Activated naive CD4-positive, alpha-beta T cell treated with anti-CD3 and anti-CD28 coated beads for 36 hours (primary cell): Measurements from ENCODE around the gene ALB. TPM values are rescaled to one million over a fixed set of nuclear protein-coding genes. Genes with fewer than 3 reads are reported as not detected.
"Not testable (repeated sequence)": the region's sequence is repeated elsewhere in the genome, so short reads cannot be mapped to it uniquely, and the experiment has no call there.

ENCODE experiments used
- CTCF ChIA-PET: fragments of 350-600 bp; sonication (Branson Sonifier 250); formaldehyde crosslinking; loops from one replicate; lab custom pipeline; 2021; ENCODE audit warnings: antibody characterized with exemption; lab: Charles Lee
- DNase-seq: peaks from one replicate; pipeline ENCODE4 v3.0.0-alpha.2; 2020
- H3K27ac Mint-ChIP-seq: one replicate; pipeline ENCODE4 v1.8.0; 2021; ENCODE audit warnings: mild to moderate bottlenecking, mixed read lengths
- H3K27me3 Mint-ChIP-seq: one replicate; pipeline ENCODE4 v1.8.0; 2021; ENCODE audit warnings: low read depth, mixed read lengths
- H3K36me3 Mint-ChIP-seq: one replicate; pipeline ENCODE4 v1.8.0; 2021; ENCODE audit warnings: low read depth, mixed read lengths
- H3K4me1 Mint-ChIP-seq: one replicate; pipeline ENCODE4 v1.8.0; 2021; ENCODE audit warnings: low read depth, mixed read lengths
- H3K4me3 Mint-ChIP-seq: one replicate; pipeline ENCODE4 v1.8.0; 2021; ENCODE audit warnings: mild to moderate bottlenecking, moderate library complexity, mixed read lengths
- H3K9me3 Mint-ChIP-seq: one replicate; pipeline ENCODE4 v1.8.0; 2021; ENCODE audit warnings: mixed read lengths
- intact Hi-C: fragments of 100-400 bp; cut with micrococcal nuclease; formaldehyde crosslinking; loops from one replicate; pipeline ENCODE4 v1.15.1; 2023
- total RNA-seq, 2 experiments: library from RNA; stranded (reverse); gene quantifications; one replicate each; pipeline ENCODE4 v1.2.3, GENCODE V29; 2021

The ALB gene
- total RNA-seq: not detected

DNA sequence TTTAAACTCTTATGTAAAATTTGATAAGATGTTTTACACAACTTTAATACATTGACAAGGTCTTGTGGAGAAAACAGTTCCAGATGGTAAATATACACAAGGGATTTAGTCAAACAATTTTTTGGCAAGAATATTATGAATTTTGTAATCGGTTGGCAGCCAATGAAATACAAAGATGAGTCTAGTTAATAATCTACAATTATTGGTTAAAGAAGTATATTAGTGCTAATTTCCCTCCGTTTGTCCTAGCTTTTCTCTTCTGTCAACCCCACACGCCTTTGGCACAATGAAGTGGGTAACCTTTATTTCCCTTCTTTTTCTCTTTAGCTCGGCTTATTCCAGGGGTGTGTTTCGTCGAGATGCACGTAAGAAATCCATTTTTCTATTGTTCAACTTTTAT is at the start of gene ALB:
ALB (plus strand) TSS at position 246 of the 400 bp plus-strand sequence; CDS start at position 287, 41 bp downstream.
- Mint-ChIP-seq H3K27me3 (no peaks in the 10 kb centered on the region), H3K9me3 (no peaks in the 10 kb centered on the region), H3K36me3 (no peaks in the 10 kb centered on the region), H3K4me3 (no peak within 1 kb of the TSS), H3K4me1 (no peaks in the 10 kb centered on the region), H3K27ac (no peak within 1 kb of the TSS)
- CTCF ChIA-PET: no interaction called here
- intact Hi-C loops: no loop called here
- DNase-seq: no peak

DNA sequence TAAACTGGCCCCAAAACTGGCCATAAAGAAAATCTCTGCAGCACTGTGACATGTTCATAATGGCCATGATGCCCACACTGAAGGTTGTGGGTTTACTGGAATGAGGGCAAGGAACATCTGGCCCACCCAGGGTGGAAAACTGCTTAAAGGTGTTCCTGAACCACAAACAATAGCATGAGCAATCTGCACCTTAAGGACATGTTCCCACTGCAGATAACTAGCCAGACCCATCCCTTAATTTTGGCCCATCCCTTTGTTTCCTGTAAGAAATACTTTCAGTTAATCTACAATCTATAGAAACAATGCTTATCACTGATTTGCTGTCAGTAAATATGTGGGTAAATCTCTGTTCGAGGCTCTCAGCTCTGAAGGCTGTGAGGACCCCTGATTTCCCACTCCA is 46.9 kb upstream of the ALB start:
- H3K36me3 Mint-ChIP-seq, H3K27ac Mint-ChIP-seq, DNase-seq, CTCF ChIA-PET, H3K4me3 Mint-ChIP-seq, H3K27me3 Mint-ChIP-seq, H3K4me1 Mint-ChIP-seq, intact Hi-C loops: not testable (repeated sequence)
- H3K9me3 Mint-ChIP-seq: peaks cover 17% of the 10 kb centered on the region

DNA sequence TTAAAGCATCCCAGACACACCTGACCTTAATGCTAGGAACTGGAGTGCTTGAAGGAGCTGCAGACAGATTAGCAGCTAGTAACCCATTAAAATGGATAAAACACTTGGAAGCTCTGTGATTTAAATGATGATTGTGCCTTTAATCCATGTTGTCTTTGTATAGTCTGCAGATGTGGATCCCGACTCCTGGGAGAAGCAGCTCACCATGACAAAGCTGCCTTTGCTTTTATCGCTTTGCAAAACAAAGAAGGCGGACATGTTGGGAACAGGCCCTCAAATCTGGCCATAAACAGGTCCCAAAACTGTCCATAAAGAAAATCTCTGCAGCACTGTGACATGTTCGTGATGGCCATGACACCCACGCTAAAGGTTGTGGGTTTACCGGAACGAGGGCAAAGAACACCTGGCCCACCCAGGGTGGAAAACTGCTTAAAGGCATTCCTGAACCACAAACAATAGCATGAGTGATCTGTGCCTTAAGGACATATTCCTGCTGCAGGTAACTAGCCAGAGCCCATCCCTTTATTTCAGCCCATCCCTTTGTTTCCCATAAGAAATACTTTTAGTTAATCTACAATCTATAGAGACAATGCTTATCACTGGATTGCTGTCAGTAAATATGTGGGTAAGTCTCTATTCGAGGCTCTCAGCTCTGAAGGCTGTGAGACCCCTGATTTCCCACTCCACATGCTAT is 34.4 kb upstream of the ALB start:
- intact Hi-C loops, H3K4me3 Mint-ChIP-seq, H3K36me3 Mint-ChIP-seq, DNase-seq, H3K27me3 Mint-ChIP-seq, H3K9me3 Mint-ChIP-seq, H3K4me1 Mint-ChIP-seq, CTCF ChIA-PET, H3K27ac Mint-ChIP-seq: not testable (repeated sequence)

DNA sequence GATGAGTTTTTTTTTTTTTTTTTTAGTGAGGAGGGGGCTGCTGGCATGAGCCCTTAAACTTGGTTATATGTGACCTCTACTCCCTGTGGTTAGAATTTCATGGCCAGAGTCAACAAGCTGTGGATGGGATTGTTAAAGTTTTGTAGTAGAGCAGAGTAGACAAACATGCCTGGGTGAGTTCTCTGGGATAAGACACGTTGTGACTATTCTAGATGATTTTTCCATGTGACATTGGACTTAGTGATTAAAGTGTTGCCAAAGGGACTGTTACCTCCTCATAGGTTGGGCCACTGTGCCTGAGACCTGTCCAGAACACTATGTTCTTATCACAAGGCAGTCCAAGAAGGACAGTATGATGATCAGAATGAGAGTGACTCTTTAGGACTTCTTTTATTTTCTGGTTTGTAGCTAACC is 28.8 kb upstream of the ALB start:
- no peaks in the 10 kb centered on the region for H3K4me1 Mint-ChIP-seq
- intact Hi-C loops: no loop called here
- H3K4me3 Mint-ChIP-seq: no peak overlapping the region
- peaks cover 7% of the 10 kb centered on the region for H3K27me3 Mint-ChIP-seq
- CTCF ChIA-PET: no interaction called here
- H3K9me3 Mint-ChIP-seq: peaks cover 2% of the 10 kb centered on the region
- no peak overlapping the region for H3K27ac Mint-ChIP-seq
- no peaks in the 10 kb centered on the region for H3K36me3 Mint-ChIP-seq
- no peak for DNase-seq

DNA sequence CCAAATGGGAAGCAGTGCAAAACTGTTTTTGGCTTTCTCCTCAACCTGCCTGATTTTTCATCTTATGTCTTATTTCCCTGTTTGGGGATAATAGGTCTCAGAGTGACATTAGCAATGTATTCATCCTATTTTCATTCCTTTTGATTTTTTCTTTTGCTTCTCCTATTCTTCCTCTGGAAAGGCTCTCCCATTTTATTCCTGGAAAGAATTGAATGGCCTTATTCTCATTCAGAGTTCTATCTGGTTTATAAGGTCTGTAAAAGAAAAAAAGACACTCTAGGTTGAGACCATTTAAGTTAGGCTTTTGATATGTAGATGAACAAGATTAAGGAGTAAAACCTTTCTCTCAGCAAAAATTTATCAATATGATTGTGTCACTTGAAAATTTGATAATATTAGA is 27.8 kb upstream of the ALB start:
- CTCF ChIA-PET: no interaction called here
- H3K27ac Mint-ChIP-seq: no peak overlapping the region
- peaks cover 5% of the 10 kb centered on the region for H3K27me3 Mint-ChIP-seq
- intact Hi-C loops: no loop called here
- no peak for DNase-seq
- H3K4me3 Mint-ChIP-seq: no peak overlapping the region
- H3K36me3 Mint-ChIP-seq: no peaks in the 10 kb centered on the region
- H3K9me3 Mint-ChIP-seq: no peaks in the 10 kb centered on the region
- no peaks in the 10 kb centered on the region for H3K4me1 Mint-ChIP-seq

DNA sequence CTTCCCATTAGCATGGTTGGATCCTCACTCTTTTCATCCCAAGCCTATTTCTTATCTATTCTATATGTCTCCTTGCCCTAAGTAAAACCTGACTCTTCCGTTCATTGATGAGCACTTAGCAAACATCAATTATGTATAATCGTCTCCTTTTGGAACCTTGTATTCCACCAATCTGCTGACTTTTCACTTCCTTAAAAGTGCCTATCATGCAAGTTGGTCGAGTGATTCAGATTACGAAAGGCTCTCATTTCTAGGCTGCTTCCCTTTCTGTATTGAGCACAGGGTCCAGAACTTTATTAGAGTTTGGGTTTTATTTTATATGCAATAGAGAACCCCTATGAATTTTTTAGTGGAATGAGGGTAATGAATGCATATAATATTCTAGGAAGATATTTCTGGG is 27.1 kb upstream of the ALB start:
- Mint-ChIP-seq H3K27me3 (peaks cover 5% of the 10 kb centered on the region), H3K9me3 (no peaks in the 10 kb centered on the region), H3K4me3 (no peak overlapping the region), H3K36me3 (no peaks in the 10 kb centered on the region), H3K27ac (no peak overlapping the region), H3K4me1 (no peaks in the 10 kb centered on the region)
- CTCF ChIA-PET: no interaction called here
- intact Hi-C loops: no loop called here
- no peak for DNase-seq

DNA sequence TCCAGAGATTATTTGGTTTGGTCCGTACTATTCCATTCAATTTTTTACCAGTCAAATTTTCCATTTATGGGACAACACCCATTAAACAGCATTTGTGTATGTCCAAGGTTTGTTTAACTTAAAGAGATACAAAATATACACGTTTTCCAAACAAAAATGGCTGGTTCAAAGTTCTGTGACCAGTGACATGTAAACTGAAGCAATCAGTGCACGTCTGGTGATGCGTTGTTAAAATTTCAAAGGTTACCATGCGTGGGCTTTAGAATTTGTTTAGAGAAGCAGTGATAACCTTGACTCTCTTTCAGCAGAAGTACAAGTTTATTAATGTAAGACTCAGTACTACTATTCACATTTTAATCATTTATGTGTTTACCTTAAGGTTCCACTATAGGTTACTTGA is 25.2 kb upstream of the ALB start:
- Mint-ChIP-seq H3K36me3 (no peaks in the 10 kb centered on the region), H3K9me3 (no peaks in the 10 kb centered on the region), H3K27ac (no peak overlapping the region), H3K27me3 (peaks cover 7% of the 10 kb centered on the region), H3K4me3 (no peak overlapping the region), H3K4me1 (no peaks in the 10 kb centered on the region)
- CTCF ChIA-PET: no interaction called here
- no peak for DNase-seq
- intact Hi-C loops: no loop called here

DNA sequence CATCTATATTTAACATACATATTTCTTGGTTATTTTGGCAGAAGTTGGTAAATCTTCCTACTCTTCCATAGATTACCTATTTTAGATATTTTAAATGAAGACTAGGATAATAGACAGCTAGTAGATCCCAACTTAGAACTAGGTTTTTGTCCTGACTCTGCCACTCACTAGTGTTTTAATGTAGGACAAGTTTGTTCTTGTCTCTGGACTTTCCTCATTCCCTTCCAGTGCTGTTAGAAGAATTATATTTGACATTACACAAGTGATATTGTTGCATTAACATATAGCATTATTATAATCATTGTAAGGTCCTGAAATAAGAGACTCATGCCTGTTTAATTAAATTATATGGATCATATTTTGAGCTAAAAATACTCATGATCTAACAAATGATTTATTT is 24.1 kb upstream of the ALB start:
- Mint-ChIP-seq H3K4me1 (no peaks in the 10 kb centered on the region), H3K9me3 (no peaks in the 10 kb centered on the region), H3K36me3 (no peaks in the 10 kb centered on the region), H3K27me3 (peaks cover 7% of the 10 kb centered on the region), H3K27ac (no peak overlapping the region), H3K4me3 (no peak overlapping the region)
- intact Hi-C loops: no loop called here
- CTCF ChIA-PET: interaction anchor here (0.7 kb wide), 1 partner anchor 66 kb away, joined by 3 read pairs; no protein-coding TSS in a partner anchor
- no peak for DNase-seq

DNA sequence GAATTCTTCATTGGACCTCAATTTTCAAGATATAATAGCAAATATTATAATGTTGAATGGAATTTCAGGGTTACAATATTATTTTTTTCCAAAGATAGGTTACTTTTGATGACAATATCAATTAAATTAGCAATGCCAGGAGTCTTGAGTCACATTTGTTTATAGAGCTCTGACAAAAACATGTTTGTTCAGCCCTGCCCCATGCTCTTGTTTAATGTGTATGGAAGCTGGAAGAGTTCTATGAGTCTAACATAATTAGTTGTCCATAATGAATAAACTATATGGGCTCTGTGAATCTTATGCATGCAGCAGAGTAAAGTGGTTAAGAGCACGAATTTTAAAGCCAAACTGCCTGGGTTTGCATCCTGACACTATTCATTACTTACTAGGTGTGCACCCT is 22.9 kb upstream of the ALB start:
- intact Hi-C loops: no loop called here
- CTCF ChIA-PET: no interaction called here
- Mint-ChIP-seq H3K36me3 (no peaks in the 10 kb centered on the region), H3K9me3 (no peaks in the 10 kb centered on the region), H3K4me1 (no peaks in the 10 kb centered on the region), H3K27me3 (peaks cover 6% of the 10 kb centered on the region), H3K4me3 (no peak overlapping the region), H3K27ac (no peak overlapping the region)
- DNase-seq: no peak

DNA sequence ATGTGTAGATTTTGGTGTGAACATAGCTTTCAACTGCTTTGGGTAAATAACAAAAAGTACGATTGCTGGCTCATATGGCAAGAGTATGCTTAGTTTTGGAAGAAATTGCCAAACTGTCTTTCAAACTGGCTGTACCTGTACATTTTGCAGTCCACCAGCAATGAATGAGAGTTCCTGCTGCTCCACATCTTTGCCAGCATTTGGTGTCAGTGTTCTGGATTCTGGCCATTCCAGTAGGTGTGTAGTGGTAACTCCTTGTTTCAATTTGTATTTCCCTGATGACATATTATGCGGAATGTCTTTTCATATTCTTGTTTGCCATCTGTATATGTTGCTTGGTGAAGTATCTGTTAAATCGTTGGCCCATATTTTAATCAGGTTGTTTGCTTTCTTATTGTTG is 20.6 kb upstream of the ALB start:
- intact Hi-C loops: no loop called here
- H3K9me3 Mint-ChIP-seq: no peaks in the 10 kb centered on the region
- no peak overlapping the region for H3K27ac Mint-ChIP-seq
- no peak overlapping the region for H3K4me3 Mint-ChIP-seq
- no peak for DNase-seq
- no peaks in the 10 kb centered on the region for H3K4me1 Mint-ChIP-seq
- H3K27me3 Mint-ChIP-seq: peaks cover 7% of the 10 kb centered on the region
- no peaks in the 10 kb centered on the region for H3K36me3 Mint-ChIP-seq
- CTCF ChIA-PET: no interaction called here

DNA sequence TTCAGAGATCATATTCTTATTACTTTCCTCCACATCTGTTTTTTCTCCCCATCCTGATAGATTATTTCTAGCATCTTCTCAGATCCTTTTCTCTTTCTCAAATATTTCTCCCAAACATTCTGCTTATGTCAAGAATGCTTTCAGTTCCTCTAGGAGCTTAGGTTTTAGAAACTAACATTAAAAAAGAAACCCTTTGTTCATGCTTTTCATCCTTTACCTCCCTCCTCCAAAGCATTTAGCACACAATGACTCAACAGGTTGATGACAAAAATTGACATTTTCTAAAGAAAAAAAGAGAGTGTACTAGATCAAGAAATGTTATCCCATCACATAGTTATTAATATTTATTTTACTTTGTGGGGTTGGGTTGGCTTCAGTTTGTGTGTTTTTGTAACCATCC is 16.5 kb upstream of the ALB start:
- H3K27me3 Mint-ChIP-seq: peaks cover 17% of the 10 kb centered on the region
- H3K36me3 Mint-ChIP-seq: no peaks in the 10 kb centered on the region
- DNase-seq: no peak
- no peaks in the 10 kb centered on the region for H3K4me1 Mint-ChIP-seq
- CTCF ChIA-PET: no interaction called here
- H3K27ac Mint-ChIP-seq: no peak overlapping the region
- no peak overlapping the region for H3K4me3 Mint-ChIP-seq
- intact Hi-C loops: no loop called here
- peaks cover 2% of the 10 kb centered on the region for H3K9me3 Mint-ChIP-seq

DNA sequence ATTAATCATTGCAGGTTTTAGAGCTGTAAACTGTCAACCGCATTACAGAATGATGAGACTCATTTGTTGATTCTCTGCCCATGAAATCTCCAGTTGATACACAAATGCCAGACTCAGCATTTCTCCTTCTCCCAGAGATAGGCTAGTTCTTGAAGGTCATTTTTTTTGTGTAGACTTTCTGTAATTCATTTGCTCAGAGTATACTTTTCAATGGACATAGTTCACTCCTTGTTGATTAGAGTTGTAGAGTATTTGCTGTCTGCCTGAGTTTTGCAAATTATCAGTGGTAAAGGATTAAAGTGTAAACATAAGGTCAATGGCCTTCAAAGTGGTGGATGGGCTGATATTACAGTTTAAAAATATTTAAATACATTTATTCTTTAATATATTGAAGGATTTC is 15.2 kb upstream of the ALB start:
- Mint-ChIP-seq H3K36me3 (no peaks in the 10 kb centered on the region), H3K4me3 (no peak overlapping the region), H3K27me3 (peaks cover 17% of the 10 kb centered on the region), H3K4me1 (no peaks in the 10 kb centered on the region), H3K9me3 (peaks cover 2% of the 10 kb centered on the region), H3K27ac (no peak overlapping the region)
- DNase-seq: no peak
- intact Hi-C loops: no loop called here
- CTCF ChIA-PET: interaction anchor here (0.6 kb wide), 1 partner anchor 145 kb away, joined by 4 read pairs; no protein-coding TSS in a partner anchor

DNA sequence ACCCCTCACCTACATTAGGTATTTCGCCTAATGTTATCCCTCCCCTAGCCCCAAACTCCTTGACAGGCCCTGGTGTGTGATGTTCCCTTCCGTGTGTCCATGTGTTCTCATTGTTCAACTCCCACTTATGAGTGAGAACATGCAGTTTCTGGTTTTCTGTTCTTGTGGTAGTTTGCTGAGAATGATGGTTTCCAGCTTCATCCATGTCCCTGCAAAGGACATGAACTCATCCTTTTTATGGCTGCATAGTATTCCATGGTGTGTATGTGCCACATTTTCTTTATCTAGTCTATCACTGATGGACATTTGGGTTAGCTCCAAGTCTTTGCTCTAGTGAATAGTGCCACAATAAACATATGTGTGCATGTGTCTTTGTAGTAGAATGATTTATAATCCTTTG is 14.4 kb upstream of the ALB start:
- intact Hi-C loops, H3K36me3 Mint-ChIP-seq, H3K27ac Mint-ChIP-seq, DNase-seq, H3K9me3 Mint-ChIP-seq, CTCF ChIA-PET, H3K4me1 Mint-ChIP-seq, H3K4me3 Mint-ChIP-seq: not testable (repeated sequence)
- peaks cover 20% of the 10 kb centered on the region for H3K27me3 Mint-ChIP-seq
